HepG2 (cell line): ENCODE results near the gene CDH13. TPM values are rescaled to one million over a fixed set of nuclear protein-coding genes. Genes with fewer than 3 reads are reported as not detected.

ENCODE experiments used
- ATAC-seq: fragments of 200-7000 bp; cut with Tn5 transposase; 3 replicates; pipeline ENCODE4 v1.9.1; 2020; ENCODE audit warnings: mild to moderate bottlenecking, moderate library complexity
- BruUV-seq: library from RNA; stranded (reverse); fragments of 400-500 nt; replicated peaks from 2 replicates; lab custom pipeline; 2021; lab: Mats Ljungman, UMichigan
- CTCF ChIA-PET: fragments of 300-600 bp; formaldehyde crosslinking; extraction: SDS; loops from one replicate; lab custom pipeline; 2021; ENCODE audit warnings: low total read pairs, inconsistent platforms, low intra/inter-chr PET ratio; lab: Yijun Ruan, JAX
- POLR2A ChIA-PET: fragments of 350-600 bp; sonication (Branson Sonifier 250); formaldehyde crosslinking; loops from one replicate; lab custom pipeline; 2020; ENCODE audit warnings: antibody characterized with exemption, inconsistent platforms; lab: Yijun Ruan, JAX
- DNase-seq: peaks from one replicate; pipeline ENCODE4 v3.0.0-alpha.2; 2015; ENCODE audit warnings: low spot score
- FAIRE-seq: peaks from 3 replicates; lab custom pipeline; 2011; peaks lifted over from hg19 to GRCh38; lab: Jason Lieb, UNC
- H2AFZ ChIP-seq: one replicate; pipeline ENCODE4 v1.6.1; 2011; ENCODE audit warnings: low read length, inconsistent platforms
- H3K27ac ChIP-seq: fragments of 300-600 bp; 3 replicates; pipeline ENCODE4 v1.8.0; 2011; ENCODE audit warnings: mixed run types, mild to moderate bottlenecking, mixed read lengths, low read length, inconsistent platforms; ENCODE audit not compliant: insufficient read depth; ENCODE audit errors: extremely low read length
- H3K27me3 ChIP-seq, 2 experiments: fragments of 200-600 bp in 1 of 2; 2 replicates in 1 of 2; 3 replicates in 1 of 2; pipeline versions ENCODE4 v1.6.0 to v1.8.0; 2011; ENCODE audit warnings: low read length in 2 of 2, mild to moderate bottlenecking in 2 of 2, moderate library complexity in 2 of 2, inconsistent platforms in 1 of 2; ENCODE audit not compliant: insufficient read depth in 2 of 2, control insufficient read depth in 1 of 2
- H3K36me3 ChIP-seq, 2 experiments: fragments of 200-600 bp in 1 of 2; replicated peaks in 1 of 2; 2 replicates in 1 of 2; 3 replicates in 1 of 2; pipeline versions ENCODE4 v1.5.1 to v1.8.0; 2011; ENCODE audit warnings: low read length in 2 of 2, inconsistent platforms in 1 of 2; ENCODE audit not compliant: insufficient read depth in 2 of 2, control insufficient read depth in 1 of 2
- H3K4me1 ChIP-seq: 2 replicates; pipeline ENCODE4 v1.5.1; 2012; ENCODE audit warnings: low read length, inconsistent platforms; ENCODE audit not compliant: insufficient read depth
- H3K4me2 ChIP-seq: 2 replicates; pipeline ENCODE4 v1.6.0; 2011; ENCODE audit warnings: low read depth, low read length, inconsistent platforms
- H3K4me3 ChIP-seq, 3 experiments: fragments of 200-600 bp in 1 of 3; sonication (generic), shearing (Covaris generic) in 1 of 3; replicated peaks in 1 of 3; 2 replicates each; pipeline ENCODE4 v1.5.1; 2011 to 2016; ENCODE audit warnings: low read length in 3 of 3, inconsistent platforms in 2 of 3, low read depth in 2 of 3, mild to moderate bottlenecking in 2 of 3, control low read depth in 1 of 3, mixed read lengths in 1 of 3; ENCODE audit not compliant: insufficient read depth in 1 of 3
- H3K79me2 ChIP-seq: one replicate; pipeline ENCODE4 v1.6.1; 2011; ENCODE audit warnings: low read length, inconsistent platforms; ENCODE audit not compliant: insufficient read depth
- H3K9ac ChIP-seq: 2 replicates; pipeline ENCODE4 v1.6.0; 2011; ENCODE audit warnings: mild to moderate bottlenecking, low read depth, low read length, inconsistent platforms; ENCODE audit not compliant: insufficient read depth
- H3K9me3 ChIP-seq: 2 replicates; pipeline ENCODE4 v1.5.1; 2012; ENCODE audit warnings: mild to moderate bottlenecking, low read length
- H4K20me1 ChIP-seq: 2 replicates; pipeline ENCODE4 v1.6.0; 2011; ENCODE audit warnings: inconsistent platforms, mild to moderate bottlenecking, low read length, moderate library complexity; ENCODE audit not compliant: insufficient read depth
- ARID5B ChIP-seq: IDR thresholded peaks from 2 replicates; pipeline ENCODE4 v1.4.0; 2020; ENCODE audit warnings: mild to moderate bottlenecking, missing genetic modification reagents
- CC2D1A ChIP-seq: sonication (generic); formaldehyde crosslinking; IDR thresholded peaks from 2 replicates; pipeline ENCODE4 v1.8.1; 2023; ENCODE audit warnings: mild to moderate bottlenecking, missing genetic modification reagents
- ETV5 ChIP-seq: IDR thresholded peaks from 2 replicates; pipeline ENCODE4 v1.6.1; 2018; ENCODE audit warnings: missing biosample characterization, missing genetic modification reagents, inconsistent platforms, borderline replicate concordance
- MED13 ChIP-seq: sonication (generic); formaldehyde crosslinking; IDR thresholded peaks from 2 replicates; pipeline ENCODE4 v1.5.0; 2020; ENCODE audit warnings: missing genetic modification reagents
- NBN ChIP-seq: fragments of 450-650 bp; conservative IDR thresholded peaks from 2 replicates; pipeline ENCODE4 v1.6.1; 2017
- NCOR1 ChIP-seq: fragments of 200-600 bp; sonication (generic); IDR thresholded peaks from 2 replicates; pipeline ENCODE4 v1.7.0; 2017; ENCODE audit warnings: antibody characterized with exemption, low read length, borderline replicate concordance
- NFE2L2 ChIP-seq: fragments of 150-350 bp; IDR thresholded peaks from 2 replicates; pipeline ENCODE4 v1.6.1; 2014; ENCODE audit warnings: low read length
- NR0B2 ChIP-seq: sonication (generic); formaldehyde crosslinking; IDR thresholded peaks from 2 replicates; pipeline ENCODE4 v1.4.0; 2020; ENCODE audit warnings: mild to moderate bottlenecking, missing genetic modification reagents
- ONECUT2 ChIP-seq: sonication (generic); formaldehyde crosslinking; IDR thresholded peaks from 2 replicates; pipeline ENCODE4 v1.4.0; 2020; ENCODE audit warnings: missing genetic modification reagents
- PLRG1 ChIP-seq: fragments of 450-650 bp; conservative IDR thresholded peaks from 2 replicates; pipeline ENCODE4 v1.6.1; 2016
- SMAD3 ChIP-seq: sonication (generic); formaldehyde crosslinking; IDR thresholded peaks from 2 replicates; pipeline ENCODE4 v1.4.0; 2020; ENCODE audit warnings: missing genetic modification reagents
- SRF ChIP-seq: IDR thresholded peaks from 2 replicates; pipeline ENCODE4 v1.6.1; 2011; ENCODE audit warnings: mild to moderate bottlenecking, low read depth, low read length, moderate library complexity
- ZNF264 ChIP-seq: sonication (generic); formaldehyde crosslinking; IDR thresholded peaks from 2 replicates; pipeline ENCODE4 v1.4.0; 2020; ENCODE audit warnings: missing genetic modification reagents
- ZNF362 ChIP-seq: sonication (generic); formaldehyde crosslinking; IDR thresholded peaks from 2 replicates; pipeline ENCODE4 v1.4.0; 2020; ENCODE audit warnings: missing genetic modification reagents, mild to moderate bottlenecking, borderline replicate concordance
- ZNF543 ChIP-seq: sonication (generic); formaldehyde crosslinking; IDR thresholded peaks from 2 replicates; pipeline ENCODE4 v1.4.0; 2020; ENCODE audit warnings: mild to moderate bottlenecking, missing genetic modification reagents
- ZNF589 ChIP-seq: sonication (generic); formaldehyde crosslinking; conservative IDR thresholded peaks from 2 replicates; pipeline ENCODE4 v1.8.0; 2022; ENCODE audit warnings: mild to moderate bottlenecking, moderate library complexity, missing genetic modification reagents
- ZNF597 ChIP-seq: sonication (generic); formaldehyde crosslinking; IDR thresholded peaks from 2 replicates; pipeline ENCODE4 v1.5.0; 2020; ENCODE audit warnings: missing genetic modification reagents
- ZNF704 ChIP-seq: sonication (generic); formaldehyde crosslinking; IDR thresholded peaks from 2 replicates; pipeline ENCODE4 v1.8.1; 2023; ENCODE audit warnings: mild to moderate bottlenecking, inconsistent platforms, moderate library complexity, missing genetic modification reagents, borderline replicate concordance
- ZSCAN29 ChIP-seq: sonication (generic); formaldehyde crosslinking; conservative IDR thresholded peaks from 2 replicates; pipeline ENCODE4 v1.4.0; 2020; ENCODE audit warnings: mild to moderate bottlenecking, missing genetic modification reagents
- WGBS: methylation state at CpG from one replicate; pipeline ENCODE4 v1.1.6; 2017; ENCODE audit warnings: low lambda C conversion rate; 5-methylcytosine and 5-hydroxymethylcytosine counted together
- in situ Hi-C: cut with HindIII; loops from 2 replicates; pipeline ENCODE4 v1.10.0; 2017; ENCODE audit warnings: low pct_unique_long_range_greater_than_20kb; ENCODE audit not compliant: extremely low pct_ligation_motif_present
- intact Hi-C: fragments of 100-400 bp; cut with micrococcal nuclease; formaldehyde crosslinking; loops from one replicate; pipeline ENCODE4 v1.10.0; 2022; ENCODE audit not compliant: unreplicated experiment
- polyA plus RNA-seq, 8 experiments: library from polyadenylated mRNA; depleted of rRNA in 3 of 8; stranded (reverse) in 7 of 8; unstranded in 1 of 8; fragments of >200 nt; fragmentation: Illumina TruSeq in 4 of 8; extraction: Trizol in 4 of 8; gene quantifications; 2 replicates each; pipeline versions ENCODE4 v1.2.1 to v1.2.3, GENCODE V29; 2011 to 2016; ENCODE audit warnings: low read depth in 4 of 8, missing spikeins in 1 of 8, mixed read lengths in 1 of 8; ENCODE audit not compliant: insufficient read depth in 1 of 8
- total RNA-seq, 5 experiments: library from RNA; depleted of rRNA; stranded (reverse); fragments of >200 nt; fragmentation: Illumina TruSeq; extraction: Trizol; gene quantifications; 2 replicates each; pipeline ENCODE4 v1.2.3, GENCODE V29; 2016; ENCODE audit warnings: low read depth in 1 of 5

The CDH13 gene
- total and polyA plus RNA-seq, 2 of the 13 experiments (the other 11 are each of a cell fraction or from before 2014, with no cell fraction given) = not detected

GRCh38 chr16:83164816-83165215 lies 538.0 kb downstream of the CDH13 start (continued):
- TF ChIP-seq ZNF704 (CRISPR knock-in tag) (no peak), PLRG1 (no peak), ETV5 (CRISPR knock-in tag) (no peak), MED13 (CRISPR knock-in tag) (no peak), SRF (no peak), ONECUT2 (no peak), NBN (no peak), CC2D1A (no peak)

GRCh38 chr16:83171396-83171795 lies 544.6 kb downstream of the CDH13 start:
- H3K27ac ChIP-seq = no peak overlapping the region
- no peak for ATAC-seq
- intact Hi-C loops = no loop called here
- H3K4me2 ChIP-seq = no peak overlapping the region
- H3K4me1 ChIP-seq = no peaks in the 10 kb centered on the region
- no peaks in the 10 kb centered on the region for H4K20me1 ChIP-seq
- no peaks in the 10 kb centered on the region for H3K27me3 ChIP-seq
- no peak overlapping the region for H3K4me3 ChIP-seq
- no peak overlapping the region for H3K9ac ChIP-seq
- H3K9me3 ChIP-seq = no peaks in the 10 kb centered on the region
- WGBS = 0% methylated on average over 3 of the region's 3 CpGs
- FAIRE-seq = no peak
- no peaks in the 10 kb centered on the region for H3K79me2 ChIP-seq
- no peaks in the 10 kb centered on the region for H3K36me3 ChIP-seq
- no peak overlapping the region for H2AFZ ChIP-seq
- ChIA-PET CTCF (no interaction called here), POLR2A (no interaction called here)
- no peak for DNase-seq
- in situ Hi-C loops = no loop called here
- BruUV-seq = no TSS peak
- TF ChIP-seq ZNF543 (no peak), ZSCAN29 (CRISPR knock-in tag) (no peak), SMAD3 (no peak), NR0B2 (CRISPR knock-in tag) (no peak), ARID5B (CRISPR knock-in tag) (no peak), ZNF597 (no peak), ZNF589 (CRISPR knock-in tag) (no peak), NFE2L2 (no peak), NCOR1 (no peak), ZNF264 (CRISPR knock-in tag) (no peak), ZNF362 (CRISPR knock-in tag) (no peak)
